ENCODE data around the gene CEP126. TPM values are rescaled to one million over a fixed set of nuclear protein-coding genes. Genes with fewer than 3 reads are reported as not detected.

The CEP126 gene
- total and polyA plus RNA-seq, 2 experiments from 2014 or later = 1.4 to 2.3 TPM

DNA sequence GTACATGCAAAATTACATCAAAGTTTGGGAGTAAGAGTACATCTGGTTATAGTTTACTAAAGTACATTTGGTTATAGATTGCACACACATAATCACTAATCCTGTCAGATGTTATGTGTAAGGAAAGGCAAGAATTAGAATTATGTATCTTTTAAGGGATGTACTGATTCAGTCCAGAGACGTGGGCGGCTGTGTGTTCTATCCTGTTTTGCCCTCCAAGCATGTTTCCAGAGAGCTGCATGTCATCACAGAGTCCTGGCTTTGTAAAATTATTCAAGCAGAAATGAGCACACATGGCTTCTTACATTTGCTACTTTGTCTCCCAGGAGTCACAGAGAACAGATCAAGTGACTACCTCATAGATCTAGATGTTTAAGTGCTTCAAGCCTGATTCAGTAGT lies 33.2 kb upstream of the CEP126 start:
- H3K27ac Mint-ChIP-seq = no peak overlapping the region
- no peak overlapping the region for H3K27ac ChIP-seq (ENCODE audit: low read depth)
- DNase-seq (ENCODE audit: low spot score) (no peak), ATAC-seq (no peak)
- H3F3A ChIP-seq (replicated peaks; ENCODE audit: low read depth) = no peaks in the 10 kb centered on the region
- no peak overlapping the region for H3K4me3 Mint-ChIP-seq
- H3K9me3 Mint-ChIP-seq = no peaks in the 10 kb centered on the region
- no peak overlapping the region for H3K4me2 ChIP-seq
- H3K27me3 Mint-ChIP-seq (ENCODE audit: insufficient read depth, low read depth, poor library complexity) = no peaks in the 10 kb centered on the region
- H2AFZ ChIP-seq = no peak overlapping the region
- H3K36me3 Mint-ChIP-seq (ENCODE audit: low read depth) = no peaks in the 10 kb centered on the region
- no peaks in the 10 kb centered on the region for H3K79me2 ChIP-seq (replicated peaks; ENCODE audit: insufficient read depth)
- TF ChIP-seq POLR2AphosphoS5 (IDR thresholded peaks at IDR 0.05; ENCODE audit: low read depth) (no peak), EZH2phosphoT487 (IDR thresholded peaks at IDR 0.05; ENCODE audit: unreplicated experiment) (no peak), ZNF331 (CRISPR knock-in tag; IDR thresholded peaks at IDR 0.05; ENCODE audit: low read depth) (no peak), NANOG (IDR thresholded peaks at IDR 0.05; ENCODE audit: borderline replicate concordance) (no peak), JUNB (IDR thresholded peaks at IDR 0.05; ENCODE audit: unreplicated experiment) (no peak), STAT1 (IDR thresholded peaks at IDR 0.05; ENCODE audit: unreplicated experiment) (no peak), CREB1 (CRISPR knock-in tag; IDR thresholded peaks at IDR 0.05; ENCODE audit: low read depth) (no peak), EZH2 (IDR thresholded peaks at IDR 0.05; ENCODE audit: low read depth, unreplicated experiment) (no peak), ZNF114 (CRISPR knock-in tag; IDR thresholded peaks at IDR 0.05) (no peak)
- TF ChIP-seq, protein P1, sequence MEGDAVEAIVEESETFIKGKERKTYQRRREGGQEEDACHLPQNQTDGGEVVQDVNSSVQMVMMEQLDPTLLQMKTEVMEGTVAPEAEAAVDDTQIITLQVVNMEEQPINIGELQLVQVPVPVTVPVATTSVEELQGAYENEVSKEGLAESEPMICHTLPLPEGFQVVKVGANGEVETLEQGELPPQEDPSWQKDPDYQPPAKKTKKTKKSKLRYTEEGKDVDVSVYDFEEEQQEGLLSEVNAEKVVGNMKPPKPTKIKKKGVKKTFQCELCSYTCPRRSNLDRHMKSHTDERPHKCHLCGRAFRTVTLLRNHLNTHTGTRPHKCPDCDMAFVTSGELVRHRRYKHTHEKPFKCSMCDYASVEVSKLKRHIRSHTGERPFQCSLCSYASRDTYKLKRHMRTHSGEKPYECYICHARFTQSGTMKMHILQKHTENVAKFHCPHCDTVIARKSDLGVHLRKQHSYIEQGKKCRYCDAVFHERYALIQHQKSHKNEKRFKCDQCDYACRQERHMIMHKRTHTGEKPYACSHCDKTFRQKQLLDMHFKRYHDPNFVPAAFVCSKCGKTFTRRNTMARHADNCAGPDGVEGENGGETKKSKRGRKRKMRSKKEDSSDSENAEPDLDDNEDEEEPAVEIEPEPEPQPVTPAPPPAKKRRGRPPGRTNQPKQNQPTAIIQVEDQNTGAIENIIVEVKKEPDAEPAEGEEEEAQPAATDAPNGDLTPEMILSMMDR (conservative IDR thresholded peaks at IDR 0.05; ENCODE audit: low read depth in 2 of 2) = no peak
- TF ChIP-seq, protein P2, sequence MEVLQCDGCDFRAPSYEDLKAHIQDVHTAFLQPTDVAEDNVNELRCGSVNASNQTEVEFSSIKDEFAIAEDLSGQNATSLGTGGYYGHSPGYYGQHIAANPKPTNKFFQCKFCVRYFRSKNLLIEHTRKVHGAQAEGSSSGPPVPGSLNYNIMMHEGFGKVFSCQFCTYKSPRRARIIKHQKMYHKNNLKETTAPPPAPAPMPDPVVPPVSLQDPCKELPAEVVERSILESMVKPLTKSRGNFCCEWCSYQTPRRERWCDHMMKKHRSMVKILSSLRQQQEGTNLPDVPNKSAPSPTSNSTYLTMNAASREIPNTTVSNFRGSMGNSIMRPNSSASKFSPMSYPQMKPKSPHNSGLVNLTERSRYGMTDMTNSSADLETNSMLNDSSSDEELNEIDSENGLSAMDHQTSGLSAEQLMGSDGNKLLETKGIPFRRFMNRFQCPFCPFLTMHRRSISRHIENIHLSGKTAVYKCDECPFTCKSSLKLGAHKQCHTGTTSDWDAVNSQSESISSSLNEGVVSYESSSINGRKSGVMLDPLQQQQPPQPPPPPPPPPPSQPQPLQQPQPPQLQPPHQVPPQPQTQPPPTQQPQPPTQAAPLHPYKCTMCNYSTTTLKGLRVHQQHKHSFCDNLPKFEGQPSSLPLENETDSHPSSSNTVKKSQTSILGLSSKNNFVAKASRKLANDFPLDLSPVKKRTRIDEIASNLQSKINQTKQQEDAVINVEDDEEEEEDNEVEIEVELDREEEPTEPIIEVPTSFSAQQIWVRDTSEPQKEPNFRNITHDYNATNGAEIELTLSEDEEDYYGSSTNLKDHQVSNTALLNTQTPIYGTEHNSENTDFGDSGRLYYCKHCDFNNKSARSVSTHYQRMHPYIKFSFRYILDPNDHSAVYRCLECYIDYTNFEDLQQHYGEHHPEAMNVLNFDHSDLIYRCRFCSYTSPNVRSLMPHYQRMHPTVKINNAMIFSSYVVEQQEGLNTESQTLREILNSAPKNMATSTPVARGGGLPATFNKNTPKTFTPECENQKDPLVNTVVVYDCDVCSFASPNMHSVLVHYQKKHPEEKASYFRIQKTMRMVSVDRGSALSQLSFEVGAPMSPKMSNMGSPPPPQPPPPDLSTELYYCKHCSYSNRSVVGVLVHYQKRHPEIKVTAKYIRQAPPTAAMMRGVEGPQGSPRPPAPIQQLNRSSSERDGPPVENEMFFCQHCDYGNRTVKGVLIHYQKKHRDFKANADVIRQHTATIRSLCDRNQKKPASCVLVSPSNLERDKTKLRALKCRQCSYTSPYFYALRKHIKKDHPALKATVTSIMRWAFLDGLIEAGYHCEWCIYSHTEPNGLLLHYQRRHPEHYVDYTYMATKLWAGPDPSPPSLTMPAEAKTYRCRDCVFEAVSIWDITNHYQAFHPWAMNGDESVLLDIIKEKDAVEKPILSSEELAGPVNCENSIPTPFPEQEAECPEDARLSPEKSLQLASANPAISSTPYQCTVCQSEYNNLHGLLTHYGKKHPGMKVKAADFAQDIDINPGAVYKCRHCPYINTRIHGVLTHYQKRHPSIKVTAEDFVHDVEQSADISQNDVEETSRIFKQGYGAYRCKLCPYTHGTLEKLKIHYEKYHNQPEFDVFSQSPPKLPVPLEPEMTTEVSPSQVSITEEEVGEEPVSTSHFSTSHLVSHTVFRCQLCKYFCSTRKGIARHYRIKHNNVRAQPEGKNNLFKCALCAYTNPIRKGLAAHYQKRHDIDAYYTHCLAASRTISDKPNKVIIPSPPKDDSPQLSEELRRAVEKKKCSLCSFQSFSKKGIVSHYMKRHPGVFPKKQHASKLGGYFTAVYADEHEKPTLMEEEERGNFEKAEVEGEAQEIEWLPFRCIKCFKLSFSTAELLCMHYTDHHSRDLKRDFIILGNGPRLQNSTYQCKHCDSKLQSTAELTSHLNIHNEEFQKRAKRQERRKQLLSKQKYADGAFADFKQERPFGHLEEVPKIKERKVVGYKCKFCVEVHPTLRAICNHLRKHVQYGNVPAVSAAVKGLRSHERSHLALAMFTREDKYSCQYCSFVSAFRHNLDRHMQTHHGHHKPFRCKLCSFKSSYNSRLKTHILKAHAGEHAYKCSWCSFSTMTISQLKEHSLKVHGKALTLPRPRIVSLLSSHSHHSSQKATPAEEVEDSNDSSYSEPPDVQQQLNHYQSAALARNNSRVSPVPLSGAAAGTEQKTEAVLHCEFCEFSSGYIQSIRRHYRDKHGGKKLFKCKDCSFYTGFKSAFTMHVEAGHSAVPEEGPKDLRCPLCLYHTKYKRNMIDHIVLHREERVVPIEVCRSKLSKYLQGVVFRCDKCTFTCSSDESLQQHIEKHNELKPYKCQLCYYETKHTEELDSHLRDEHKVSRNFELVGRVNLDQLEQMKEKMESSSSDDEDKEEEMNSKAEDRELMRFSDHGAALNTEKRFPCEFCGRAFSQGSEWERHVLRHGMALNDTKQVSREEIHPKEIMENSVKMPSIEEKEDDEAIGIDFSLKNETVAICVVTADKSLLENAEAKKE (CRISPR knock-in tag; IDR thresholded peaks at IDR 0.05) = no peak
- TF ChIP-seq, protein P3, sequence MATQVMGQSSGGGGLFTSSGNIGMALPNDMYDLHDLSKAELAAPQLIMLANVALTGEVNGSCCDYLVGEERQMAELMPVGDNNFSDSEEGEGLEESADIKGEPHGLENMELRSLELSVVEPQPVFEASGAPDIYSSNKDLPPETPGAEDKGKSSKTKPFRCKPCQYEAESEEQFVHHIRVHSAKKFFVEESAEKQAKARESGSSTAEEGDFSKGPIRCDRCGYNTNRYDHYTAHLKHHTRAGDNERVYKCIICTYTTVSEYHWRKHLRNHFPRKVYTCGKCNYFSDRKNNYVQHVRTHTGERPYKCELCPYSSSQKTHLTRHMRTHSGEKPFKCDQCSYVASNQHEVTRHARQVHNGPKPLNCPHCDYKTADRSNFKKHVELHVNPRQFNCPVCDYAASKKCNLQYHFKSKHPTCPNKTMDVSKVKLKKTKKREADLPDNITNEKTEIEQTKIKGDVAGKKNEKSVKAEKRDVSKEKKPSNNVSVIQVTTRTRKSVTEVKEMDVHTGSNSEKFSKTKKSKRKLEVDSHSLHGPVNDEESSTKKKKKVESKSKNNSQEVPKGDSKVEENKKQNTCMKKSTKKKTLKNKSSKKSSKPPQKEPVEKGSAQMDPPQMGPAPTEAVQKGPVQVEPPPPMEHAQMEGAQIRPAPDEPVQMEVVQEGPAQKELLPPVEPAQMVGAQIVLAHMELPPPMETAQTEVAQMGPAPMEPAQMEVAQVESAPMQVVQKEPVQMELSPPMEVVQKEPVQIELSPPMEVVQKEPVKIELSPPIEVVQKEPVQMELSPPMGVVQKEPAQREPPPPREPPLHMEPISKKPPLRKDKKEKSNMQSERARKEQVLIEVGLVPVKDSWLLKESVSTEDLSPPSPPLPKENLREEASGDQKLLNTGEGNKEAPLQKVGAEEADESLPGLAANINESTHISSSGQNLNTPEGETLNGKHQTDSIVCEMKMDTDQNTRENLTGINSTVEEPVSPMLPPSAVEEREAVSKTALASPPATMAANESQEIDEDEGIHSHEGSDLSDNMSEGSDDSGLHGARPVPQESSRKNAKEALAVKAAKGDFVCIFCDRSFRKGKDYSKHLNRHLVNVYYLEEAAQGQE (IDR thresholded peaks at IDR 0.05; ENCODE audit: unreplicated experiment) = no peak
- H3K4me1 Mint-ChIP-seq = no peaks in the 10 kb centered on the region
- no peaks in the 10 kb centered on the region for H3K9me2 ChIP-seq (ENCODE audit: insufficient read depth)
- no peaks in the 10 kb centered on the region for H3K27me3 ChIP-seq (ENCODE audit: insufficient read depth)
- H4K20me1 ChIP-seq (replicated peaks; ENCODE audit: insufficient read depth) = no peaks in the 10 kb centered on the region
- no peak overlapping the region for H3K4me3 ChIP-seq
- H3K36me3 ChIP-seq (ENCODE audit: insufficient read depth) = no peaks in the 10 kb centered on the region
- no peaks in the 10 kb centered on the region for H3K4me1 ChIP-seq (ENCODE audit: insufficient read depth)

Measured in GM23338 (cell line).